Ascending aorta (tissue), 2 donors: ENCODE measurements around the gene DIPK1B. TPM values are rescaled to one million over a fixed set of nuclear protein-coding genes. Genes with fewer than 3 reads are reported as not detected.

Experiments used
- DNase-seq, 2 donors: peaks; one replicate each; pipeline ENCODE4 v3.0.0-alpha.2; 2019; ENCODE audit warnings: low spot score in 2 of 2
- H3K27ac ChIP-seq, 2 donors: fragments of 200-600 bp; sonication (generic); one replicate each; pipeline ENCODE4 v1.5.1; 2016 to 2017; ENCODE audit warnings: mild to moderate bottlenecking in 1 of 2
- H3K27me3 ChIP-seq: fragments of 200-600 bp; sonication (generic); one replicate; pipeline ENCODE4 v1.5.1; 2017
- H3K36me3 ChIP-seq, 2 donors: fragments of 200-600 bp; sonication (generic); one replicate each; pipeline ENCODE4 v1.5.1; 2016
- H3K4me1 ChIP-seq, 2 donors: fragments of 200-600 bp; sonication (generic); one replicate each; pipeline ENCODE4 v1.5.1; 2016 to 2017; ENCODE audit warnings: mild to moderate bottlenecking in 1 of 2
- H3K4me3 ChIP-seq, 2 donors: fragments of 200-600 bp; sonication (generic); one replicate each; pipeline ENCODE4 v1.5.1; 2016 to 2017; ENCODE audit warnings: mild to moderate bottlenecking in 1 of 2
- H3K9me3 ChIP-seq, 2 donors: fragments of 200-600 bp; sonication (generic); one replicate each; pipeline ENCODE4 v1.5.1; 2016
- intact Hi-C: fragments of 100-400 bp; cut with DNase I; formaldehyde crosslinking; loops from one replicate; pipeline ENCODE4 v1.15.1; 2023
- total RNA-seq: library from RNA; depleted of rRNA; stranded (reverse); fragments of >200 nt; gene quantifications from one replicate; pipeline ENCODE4 v1.1.0, GENCODE V29; 2016
- TF ChIP-seq, protein P1 (sequence below), 3 experiments: fragments of 200-600 bp in 2 of 3; fragments of 450-650 bp in 1 of 3; sonication (generic) in 2 of 3; IDR thresholded peaks; one replicate each; pipeline ENCODE4 v1.5.1; 2016 to 2019; ENCODE audit warnings: antibody characterized with exemption in 3 of 3, mild to moderate bottlenecking in 1 of 3, moderate library complexity in 1 of 3

Gene DIPK1B
- total RNA-seq, 1 donor from 2014 or later, result 86.2 TPM

DNA sequence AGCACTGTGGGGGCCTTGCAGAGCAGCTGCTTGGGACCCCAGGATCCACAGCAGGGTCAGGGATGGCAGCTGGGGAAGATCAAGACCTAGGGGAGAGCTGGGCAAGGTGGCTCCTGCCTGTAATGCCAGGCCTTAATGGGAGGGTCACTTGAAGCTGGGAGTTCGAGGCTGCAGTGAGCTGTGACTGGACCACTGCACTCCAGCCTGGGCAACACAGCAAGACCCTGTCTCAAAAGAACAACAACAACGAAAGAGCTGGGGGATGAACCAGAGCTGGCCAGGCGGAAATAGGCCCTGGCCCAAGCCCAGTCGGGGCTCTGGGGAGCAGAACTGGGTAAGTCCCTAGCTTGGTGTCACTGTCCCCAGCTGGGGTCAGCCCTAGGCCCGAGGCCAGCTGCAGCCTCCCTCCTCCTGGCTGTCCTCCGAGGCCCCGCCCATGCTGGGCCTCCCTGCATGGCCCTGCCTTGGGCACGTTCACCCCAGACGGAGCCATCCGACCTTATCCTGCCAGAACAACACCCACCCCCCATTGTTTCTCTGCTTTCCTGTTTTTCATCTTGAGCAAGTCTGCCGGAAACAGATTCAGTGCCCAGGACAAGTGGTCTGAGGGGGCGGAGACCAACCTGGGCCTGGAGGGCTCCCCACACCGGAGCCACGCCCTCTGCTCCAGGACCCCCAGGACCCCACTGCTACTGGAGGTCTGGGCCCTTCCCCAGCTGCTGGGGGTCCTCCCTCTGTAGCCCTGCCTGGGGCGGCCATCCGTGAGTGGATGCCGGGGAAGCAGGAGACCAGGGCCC, 1.9 kb downstream of the DIPK1B start:
- Histone ChIP-seq H3K4me1 (peaks cover 0 to 7% of the 10 kb centered on the region in 2 donors), H3K36me3 (no peaks in the 10 kb centered on the region), H3K27me3 (peaks cover 6% of the 10 kb centered on the region), H3K9me3 (no peaks in the 10 kb centered on the region), H3K4me3 (no peak overlapping the region), H3K27ac (no peak overlapping the region)
- intact Hi-C loops, result no loop called here
- no peak for DNase-seq
- TF ChIP-seq, protein P1, sequence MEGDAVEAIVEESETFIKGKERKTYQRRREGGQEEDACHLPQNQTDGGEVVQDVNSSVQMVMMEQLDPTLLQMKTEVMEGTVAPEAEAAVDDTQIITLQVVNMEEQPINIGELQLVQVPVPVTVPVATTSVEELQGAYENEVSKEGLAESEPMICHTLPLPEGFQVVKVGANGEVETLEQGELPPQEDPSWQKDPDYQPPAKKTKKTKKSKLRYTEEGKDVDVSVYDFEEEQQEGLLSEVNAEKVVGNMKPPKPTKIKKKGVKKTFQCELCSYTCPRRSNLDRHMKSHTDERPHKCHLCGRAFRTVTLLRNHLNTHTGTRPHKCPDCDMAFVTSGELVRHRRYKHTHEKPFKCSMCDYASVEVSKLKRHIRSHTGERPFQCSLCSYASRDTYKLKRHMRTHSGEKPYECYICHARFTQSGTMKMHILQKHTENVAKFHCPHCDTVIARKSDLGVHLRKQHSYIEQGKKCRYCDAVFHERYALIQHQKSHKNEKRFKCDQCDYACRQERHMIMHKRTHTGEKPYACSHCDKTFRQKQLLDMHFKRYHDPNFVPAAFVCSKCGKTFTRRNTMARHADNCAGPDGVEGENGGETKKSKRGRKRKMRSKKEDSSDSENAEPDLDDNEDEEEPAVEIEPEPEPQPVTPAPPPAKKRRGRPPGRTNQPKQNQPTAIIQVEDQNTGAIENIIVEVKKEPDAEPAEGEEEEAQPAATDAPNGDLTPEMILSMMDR (IDR thresholded peaks at IDR 0.05), result peak in 1 of 3 experiments; percentile 4

DNA sequence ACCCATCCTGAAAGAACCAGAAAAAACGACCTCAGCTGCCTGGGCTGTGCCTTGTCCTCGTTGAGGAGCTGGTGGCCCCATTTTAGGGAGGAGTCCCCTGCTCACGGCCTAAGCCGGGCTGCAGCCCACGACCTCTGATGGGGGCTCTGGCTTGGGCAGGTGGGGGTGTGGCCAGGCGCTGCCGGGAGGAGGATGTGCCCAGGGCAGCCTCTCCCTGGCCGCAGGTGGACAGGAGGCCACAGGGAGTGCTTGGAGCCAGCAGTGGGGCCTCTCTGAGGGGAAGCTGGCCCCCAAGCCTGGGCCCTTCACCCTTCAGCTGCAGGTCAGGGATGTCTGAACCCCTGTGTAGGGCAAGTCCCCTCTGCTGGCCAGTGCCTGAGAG, 2.5 kb downstream of the DIPK1B start:
- intact Hi-C loops, result no loop called here
- Histone ChIP-seq H3K9me3 (no peaks in the 10 kb centered on the region), H3K36me3 (no peaks in the 10 kb centered on the region), H3K4me3 (no peak overlapping the region), H3K4me1 (peaks cover 0 to 7% of the 10 kb centered on the region in 2 donors), H3K27me3 (peaks cover 6% of the 10 kb centered on the region), H3K27ac (no peak overlapping the region)
- TF ChIP-seq, protein P1 (IDR thresholded peaks at IDR 0.05), result no peak
- no peak for DNase-seq

DNA sequence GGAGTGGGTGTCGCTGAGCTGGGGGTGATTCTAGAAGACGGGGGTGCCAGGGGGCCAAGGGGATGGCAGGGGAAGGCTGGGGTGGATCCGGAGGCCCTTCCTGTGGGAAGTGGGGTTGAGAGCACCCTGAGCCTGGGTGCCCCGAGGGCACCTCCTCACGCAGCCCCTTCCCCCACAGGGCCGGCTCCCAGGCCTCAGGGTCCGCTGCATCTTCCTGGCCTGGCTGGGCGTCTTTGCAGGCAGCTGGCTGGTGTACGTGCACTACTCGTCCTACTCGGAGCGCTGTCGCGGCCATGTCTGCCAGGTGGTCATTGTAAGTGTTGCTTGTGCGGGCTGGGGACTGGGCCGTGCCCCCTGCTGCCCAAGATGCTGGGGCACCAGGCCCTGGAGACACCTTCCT, 5.0 kb downstream of the DIPK1B start:
- DNase-seq, result no peak
- intact Hi-C loops, result no loop called here

DNA sequence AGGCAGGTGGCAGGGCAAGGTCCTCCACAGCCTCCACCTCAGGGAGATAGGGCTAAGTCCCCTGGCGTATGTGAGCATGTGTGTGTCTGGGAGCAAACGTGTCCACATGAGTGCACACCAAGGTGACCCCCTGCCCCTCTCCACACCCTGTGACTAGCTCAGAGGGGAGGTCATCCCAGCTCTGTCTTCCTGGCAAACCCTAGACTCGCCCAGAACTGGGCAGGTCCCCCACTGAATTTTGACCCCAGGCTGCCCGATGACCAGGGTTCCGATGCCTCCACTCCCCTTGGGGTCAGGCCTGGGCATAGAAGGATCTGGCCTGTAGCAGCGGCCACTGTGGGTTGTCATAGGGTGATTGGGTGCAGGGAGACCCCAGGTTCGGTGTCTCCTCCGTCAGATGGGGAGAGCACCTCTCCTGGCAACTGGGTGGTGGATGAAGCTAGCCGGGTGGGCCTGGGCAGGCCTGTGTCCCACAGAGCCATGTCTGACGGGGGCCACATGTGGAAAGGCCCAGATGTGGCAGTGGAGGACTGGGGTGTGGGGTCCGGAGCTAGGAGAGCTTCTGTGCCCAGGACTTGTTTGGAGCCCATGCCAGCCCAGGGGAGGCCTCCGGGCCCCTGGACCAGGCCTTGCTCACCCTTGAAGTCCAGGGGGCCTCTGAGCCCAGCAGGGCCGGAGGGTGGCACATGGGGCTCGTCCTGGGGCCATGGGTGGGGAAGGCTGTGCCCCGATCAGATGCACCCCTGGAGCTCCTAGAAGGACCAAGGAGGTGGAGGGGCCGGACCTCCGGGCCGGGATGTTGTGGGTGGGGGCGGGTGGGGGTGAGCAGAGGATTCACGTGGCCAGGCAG, 6.2 kb downstream of the DIPK1B start:
- H3K4me3 ChIP-seq, result no peak overlapping the region
- TF ChIP-seq, protein P1 (IDR thresholded peaks at IDR 0.05), result no peak
- peaks cover 16 to 18% of the 10 kb centered on the region in 2 donors for H3K36me3 ChIP-seq
- H3K27me3 ChIP-seq, result no peaks in the 10 kb centered on the region
- DNase-seq, result no peak
- intact Hi-C loops, result no loop called here
- H3K27ac ChIP-seq, result no peak overlapping the region
- H3K9me3 ChIP-seq, result no peaks in the 10 kb centered on the region
- H3K4me1 ChIP-seq, result no peaks in the 10 kb centered on the region

More for the DNA sequence above, 5.0 kb downstream of the DIPK1B start:
- Histone ChIP-seq H3K4me1 (peaks cover 0 to 3% of the 10 kb centered on the region in 2 donors), H3K9me3 (no peaks in the 10 kb centered on the region), H3K4me3 (no peak overlapping the region), H3K27me3 (no peaks in the 10 kb centered on the region), H3K36me3 (peaks cover 5 to 6% of the 10 kb centered on the region in 2 donors), H3K27ac (no peak overlapping the region)
- TF ChIP-seq, protein P1 (IDR thresholded peaks at IDR 0.05), result no peak

DNA sequence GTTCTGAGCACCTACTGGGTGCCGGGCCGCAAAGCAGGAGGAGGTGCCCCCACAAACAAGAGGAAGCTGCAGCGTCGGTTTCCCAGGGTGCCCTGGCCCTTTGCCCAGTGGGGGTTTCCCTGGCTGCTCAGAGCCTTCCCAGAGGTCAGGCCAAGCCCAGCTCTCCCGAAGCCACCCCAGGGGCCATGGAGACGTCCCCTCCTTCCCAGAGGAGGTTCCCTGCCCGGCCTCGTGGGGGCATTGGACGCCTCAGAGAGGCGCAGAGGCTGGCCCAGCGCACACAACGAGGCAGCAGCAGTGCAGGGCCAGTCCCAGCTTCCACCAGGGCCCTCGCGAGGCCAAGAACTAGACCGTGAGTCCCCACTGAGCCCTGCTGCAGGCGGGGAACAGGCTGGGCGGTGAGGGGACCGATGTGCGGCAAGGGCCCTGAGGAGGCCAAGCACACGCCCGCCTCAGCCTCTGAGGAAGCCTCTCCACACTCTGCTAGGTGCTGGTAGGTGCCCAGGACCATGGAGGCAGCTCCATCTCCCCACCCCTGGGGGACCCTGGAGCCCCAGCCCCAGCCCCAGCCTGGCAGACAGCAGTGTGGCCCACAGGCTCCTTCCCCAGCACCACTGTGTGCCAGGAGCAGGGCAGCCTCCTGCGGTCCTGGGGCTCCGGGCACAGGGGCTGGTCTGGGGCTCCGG, 7.0 kb downstream of the DIPK1B start:
- peaks cover 24 to 25% of the 10 kb centered on the region in 2 donors for H3K36me3 ChIP-seq
- H3K4me1 ChIP-seq, result no peaks in the 10 kb centered on the region
- H3K4me3 ChIP-seq, result no peak overlapping the region
- TF ChIP-seq, protein P1 (IDR thresholded peaks at IDR 0.05), result no peak
- no peaks in the 10 kb centered on the region for H3K27me3 ChIP-seq
- DNase-seq, result no peak
- intact Hi-C loops, result no loop called here
- H3K27ac ChIP-seq, result no peak overlapping the region
- H3K9me3 ChIP-seq, result no peaks in the 10 kb centered on the region
